Neural cell (in vitro differentiated cells): ENCODE results near the gene UBA3. TPM values are rescaled to one million over a fixed set of nuclear protein-coding genes. Genes with fewer than 3 reads are reported as not detected.

Source experiments
- H2AFZ ChIP-seq: fragments of 200-600, 300-800 bp; sonication (generic), shearing (Covaris generic); 2 replicates; pipeline ENCODE4 v1.6.0; 2014; ENCODE audit warnings: low read depth, mild to moderate bottlenecking, antibody characterized with exemption, low read length, moderate library complexity
- H3F3A ChIP-seq: fragments of 200-600 bp; shearing (Covaris generic); 2 replicates; pipeline ENCODE4 v1.6.1; 2016; ENCODE audit warnings: mild to moderate bottlenecking, moderate library complexity, mixed read lengths, antibody characterized with exemption, low read length; ENCODE audit not compliant: insufficient read depth, poor library complexity, severe bottlenecking
- H3K27ac ChIP-seq: fragments of 200-600, 300-800 bp; sonication (generic), shearing (Covaris generic); 2 replicates; pipeline ENCODE4 v1.5.1; 2014; ENCODE audit warnings: mild to moderate bottlenecking, low read length, moderate library complexity
- H3K27me3 ChIP-seq: fragments of 300-800, 200-600 bp; sonication (generic), shearing (Covaris generic); 2 replicates; pipeline ENCODE4 v1.6.0; 2014; ENCODE audit warnings: mild to moderate bottlenecking, low read depth, low read length, moderate library complexity; ENCODE audit not compliant: insufficient read depth
- H3K36me3 ChIP-seq: fragments of 300-800, 200-600 bp; sonication (generic), shearing (Covaris generic); 2 replicates; pipeline ENCODE4 v1.5.1; 2014; ENCODE audit warnings: mild to moderate bottlenecking, antibody characterized with exemption, low read length, moderate library complexity; ENCODE audit not compliant: insufficient read depth
- H3K4me2 ChIP-seq: fragments of 300-800, 200-600 bp; sonication (generic), shearing (Covaris generic); 2 replicates; pipeline ENCODE4 v1.6.0; 2014; ENCODE audit warnings: mild to moderate bottlenecking, low read length
- H3K4me3 ChIP-seq: fragments of 300-800, 200-600 bp; sonication (generic), shearing (Covaris generic); 2 replicates; pipeline ENCODE4 v1.5.1; 2014; ENCODE audit warnings: mild to moderate bottlenecking, low read length, moderate library complexity
- H3K79me2 ChIP-seq: fragments of 200-600 bp; shearing (Covaris generic); replicated peaks from 2 replicates; pipeline ENCODE4 v1.6.0; 2014; ENCODE audit warnings: mild to moderate bottlenecking, low read length, moderate library complexity; ENCODE audit not compliant: insufficient read depth
- H3K9ac ChIP-seq: fragments of 300-800, 200-600 bp; sonication (generic), shearing (Covaris generic); 2 replicates; pipeline ENCODE4 v1.6.1; 2016; ENCODE audit warnings: mild to moderate bottlenecking, low read length, mixed read lengths
- H3K9me2 ChIP-seq: fragments of 200-600 bp; shearing (Covaris generic); 2 replicates; pipeline ENCODE4 v1.6.1; 2016; ENCODE audit warnings: mild to moderate bottlenecking, low read length, mixed read lengths; ENCODE audit not compliant: insufficient read depth
- H3K9me3 ChIP-seq: fragments of 200-600, 300-800 bp; sonication (generic), shearing (Covaris generic); 2 replicates; pipeline ENCODE4 v1.6.1; 2016; ENCODE audit warnings: mild to moderate bottlenecking, mixed run types, low read length, moderate library complexity, mixed read lengths
- H4K20me1 ChIP-seq: fragments of 200-600 bp; shearing (Covaris generic); 2 replicates; pipeline ENCODE4 v1.6.1; 2016; ENCODE audit warnings: mild to moderate bottlenecking, mixed run types; ENCODE audit not compliant: insufficient read depth
- CTCF ChIP-seq: fragments of 450-650 bp; IDR thresholded peaks from 2 replicates; pipeline ENCODE4 v1.5.1; 2014; ENCODE audit warnings: antibody characterized with exemption, mild to moderate bottlenecking, moderate library complexity; ENCODE audit not compliant: poor library complexity, severe bottlenecking
- EP300 ChIP-seq: fragments of 450-650 bp; conservative IDR thresholded peaks from 2 replicates; pipeline ENCODE4 v1.6.1; 2014; ENCODE audit warnings: antibody characterized with exemption, mild to moderate bottlenecking, moderate library complexity; ENCODE audit not compliant: poor library complexity, severe bottlenecking
- EZH2 ChIP-seq: fragments of 200-600, 300-800 bp; shearing (Covaris generic), sonication (generic); IDR thresholded peaks from 2 replicates; pipeline ENCODE4 v1.6.1; 2014; ENCODE audit warnings: antibody characterized with exemption, low read length, borderline replicate concordance, mild to moderate bottlenecking; ENCODE audit not compliant: insufficient read depth, poor library complexity, severe bottlenecking
- MXI1 ChIP-seq: fragments of 450-650 bp; conservative IDR thresholded peaks from 2 replicates; pipeline ENCODE4 v1.6.1; 2014; ENCODE audit warnings: antibody characterized with exemption, mild to moderate bottlenecking; ENCODE audit not compliant: poor library complexity, severe bottlenecking
- POLR2AphosphoS5 ChIP-seq: IDR thresholded peaks from 2 replicates; pipeline ENCODE4 v1.6.1; 2012
- RAD21 ChIP-seq: fragments of 450-650 bp; conservative IDR thresholded peaks from 2 replicates; pipeline ENCODE4 v1.6.1; 2014; ENCODE audit warnings: antibody characterized with exemption, mild to moderate bottlenecking, moderate library complexity
- REST ChIP-seq: IDR thresholded peaks from 2 replicates; pipeline ENCODE4 v1.6.1; 2012; ENCODE audit warnings: borderline replicate concordance
- SMC3 ChIP-seq: fragments of 450-650 bp; conservative IDR thresholded peaks from 2 replicates; pipeline ENCODE4 v1.6.1; 2014; ENCODE audit warnings: antibody characterized with exemption, mild to moderate bottlenecking, moderate library complexity; ENCODE audit not compliant: poor library complexity
- TAF1 ChIP-seq: IDR thresholded peaks from 2 replicates; pipeline ENCODE4 v1.6.1; 2012; ENCODE audit warnings: low read depth
- polyA plus RNA-seq: library from polyadenylated mRNA; depleted of rRNA; stranded (reverse); fragments of >200 nt; gene quantifications from 2 replicates; pipeline ENCODE4 v1.2.3, GENCODE V29; 2014

The UBA3 gene
- polyA plus RNA-seq, 1 donor from 2014 or later: 168 TPM

GRCh38 chr3:69099576-69099975 is 19.4 kb upstream of the UBA3 start:
- no peaks in the 10 kb centered on the region for H3K79me2 ChIP-seq
- H3K9me3 ChIP-seq: no peaks in the 10 kb centered on the region
- H2AFZ ChIP-seq: no peak overlapping the region
- peaks cover 17% of the 10 kb centered on the region for H3K36me3 ChIP-seq
- H3K27me3 ChIP-seq: no peaks in the 10 kb centered on the region
- H3K27ac ChIP-seq: no peak overlapping the region
- no peak overlapping the region for H3K4me3 ChIP-seq
- H3K9ac ChIP-seq: no peak overlapping the region
- no peaks in the 10 kb centered on the region for H4K20me1 ChIP-seq
- H3K4me2 ChIP-seq: no peak overlapping the region
- no peaks in the 10 kb centered on the region for H3F3A ChIP-seq
- TF ChIP-seq CTCF (no peak), TAF1 (no peak), POLR2AphosphoS5 (no peak), EZH2 (no peak), EP300 (no peak), REST (no peak), SMC3 (no peak), MXI1 (no peak), RAD21 (no peak)
- no peaks in the 10 kb centered on the region for H3K9me2 ChIP-seq

- peaks cover 3% of the 10 kb centered on the region for H3K79me2 ChIP-seq
- TF ChIP-seq CTCF: no peak
- no peak for TF ChIP-seq EP300
- TF ChIP-seq RAD21: no peak
- TF ChIP-seq EZH2: no peak
- no peak for TF ChIP-seq MXI1
- no peak for TF ChIP-seq POLR2AphosphoS5
- no peak for TF ChIP-seq REST
- TF ChIP-seq TAF1: no peak
- no peak for TF ChIP-seq SMC3
- H3K9ac ChIP-seq: no peak overlapping the region
- peaks cover 5% of the 10 kb centered on the region for H3K36me3 ChIP-seq
- H3K4me3 ChIP-seq: no peak overlapping the region
- no peaks in the 10 kb centered on the region for H3K9me3 ChIP-seq
- no peaks in the 10 kb centered on the region for H3K27me3 ChIP-seq
- no peaks in the 10 kb centered on the region for H4K20me1 ChIP-seq
- no peak overlapping the region for H3K27ac ChIP-seq
- no peaks in the 10 kb centered on the region for H3K9me2 ChIP-seq
- no peak overlapping the region for H3K4me2 ChIP-seq
- H2AFZ ChIP-seq: no peak overlapping the region
- no peaks in the 10 kb centered on the region for H3F3A ChIP-seq
These were observed 17.4 kb upstream of the UBA3 start for GRCh38 chr3:69097407-69098086.
